GM12878 (cell line): ENCODE measurements around the gene MAN1B1. TPM values are rescaled to one million over a fixed set of nuclear protein-coding genes. Genes with fewer than 3 reads are reported as not detected.

Source experiments
- ATAC-seq: fragments of 200-7000 bp; cut with Tn5 transposase; 3 replicates; pipeline ENCODE4 v1.9.1; 2020; ENCODE audit warnings: mild to moderate bottlenecking, moderate library complexity
- BruUV-seq: library from RNA; stranded (reverse); fragments of 400-500 nt; replicated peaks from 2 replicates; lab custom pipeline; 2021; lab: Mats Ljungman, UMichigan
- CTCF ChIA-PET: fragments of 300-600 bp; sonication (Branson Sonifier 250); formaldehyde crosslinking; extraction: SDS; loops from one replicate; lab custom pipeline; 2021; ENCODE audit warnings: inconsistent platforms; lab: Yijun Ruan, JAX
- POLR2A ChIA-PET: fragments of 350-600 bp; formaldehyde crosslinking; extraction: SDS; loops from one replicate; lab custom pipeline; 2021; ENCODE audit warnings: inconsistent platforms; lab: Charles Lee
- RAD21 ChIA-PET: fragments of 300-600 bp; sonication (Branson Sonifier 250); formaldehyde crosslinking; loops from one replicate; lab custom pipeline; 2023; ENCODE audit warnings: antibody characterized with exemption; ENCODE audit not compliant: unreplicated experiment; lab: Charles Lee
- SMC1A ChIA-PET: fragments of 300-600 bp; sonication (Branson Sonifier 250); formaldehyde crosslinking; loops from one replicate; lab custom pipeline; 2023; ENCODE audit not compliant: unreplicated experiment, uncharacterized antibody; lab: Charles Lee
- DNase-seq: peaks from one replicate; pipeline ENCODE4 v3.0.0-alpha.2; 2011; ENCODE audit warnings: low read depth, low spot score
- FAIRE-seq: peaks from 3 replicates; lab custom pipeline; 2011; peaks lifted over from hg19 to GRCh38; lab: Jason Lieb, UNC
- H2AFZ ChIP-seq: 2 replicates; pipeline ENCODE4 v1.6.0; 2011; ENCODE audit warnings: low read depth, low read length, control low read depth; ENCODE audit not compliant: control insufficient read depth
- H3K27ac ChIP-seq: 2 replicates; pipeline ENCODE4 v1.5.1; 2011; ENCODE audit warnings: control low read depth; ENCODE audit not compliant: control insufficient read depth, insufficient read depth
- H3K27me3 ChIP-seq, 2 experiments: replicated peaks in 1 of 2; 2 replicates each; pipeline versions ENCODE4 v1.6.0 to v1.6.1; 2011; ENCODE audit warnings: low read length in 1 of 2; ENCODE audit not compliant: control insufficient read depth in 2 of 2, insufficient read depth in 2 of 2
- H3K36me3 ChIP-seq, 2 experiments: 2 replicates each; pipeline ENCODE4 v1.5.1; 2011; ENCODE audit warnings: low read length in 1 of 2; ENCODE audit not compliant: control insufficient read depth in 2 of 2, insufficient read depth in 2 of 2
- H3K4me1 ChIP-seq: 2 replicates; pipeline ENCODE4 v1.6.1; 2011; ENCODE audit warnings: mild to moderate bottlenecking, low read length, moderate library complexity, mixed read lengths; ENCODE audit not compliant: control insufficient read depth, insufficient read depth
- H3K4me2 ChIP-seq: 2 replicates; pipeline ENCODE4 v1.6.0; 2011; ENCODE audit warnings: control low read depth; ENCODE audit not compliant: control insufficient read depth, insufficient read depth
- H3K4me3 ChIP-seq: fragments of 200-600 bp; sonication (generic); 2 replicates; pipeline ENCODE4 v1.5.1; 2016
- H3K79me2 ChIP-seq: 2 replicates; pipeline ENCODE4 v1.6.0; 2011; ENCODE audit warnings: low read length; ENCODE audit not compliant: control insufficient read depth, insufficient read depth
- H3K9ac ChIP-seq: 2 replicates; pipeline ENCODE4 v1.8.0; 2011; ENCODE audit warnings: low read length, control low read depth, mixed read lengths; ENCODE audit not compliant: control insufficient read depth, insufficient read depth
- H3K9me3 ChIP-seq: replicated peaks from 3 replicates; pipeline ENCODE4 v1.5.1; 2011; ENCODE audit warnings: mild to moderate bottlenecking, low read length; ENCODE audit not compliant: control insufficient read depth, insufficient read depth
- H4K20me1 ChIP-seq: 2 replicates; pipeline ENCODE4 v1.6.0; 2011; ENCODE audit not compliant: control insufficient read depth, insufficient read depth
- BACH1 ChIP-seq: fragments of 450-650 bp; IDR thresholded peaks from 2 replicates; pipeline ENCODE4 v1.6.1; 2017; ENCODE audit warnings: mild to moderate bottlenecking, borderline replicate concordance
- CHD2 ChIP-seq: IDR thresholded peaks from 2 replicates; pipeline ENCODE4 v1.6.1; 2011; ENCODE audit warnings: low read depth, low read length, improper control_type of control experiment, borderline replicate concordance
- HDGF ChIP-seq: fragments of 450-650 bp; IDR thresholded peaks from 2 replicates; pipeline ENCODE4 v1.6.1; 2016; ENCODE audit warnings: antibody characterized with exemption
- KAT2A ChIP-seq: conservative IDR thresholded peaks from 2 replicates; pipeline ENCODE4 v1.6.1; 2011; ENCODE audit warnings: low read depth, low read length; ENCODE audit not compliant: control insufficient read depth
- KLF5 ChIP-seq: fragments of 450-650 bp; IDR thresholded peaks from 2 replicates; pipeline ENCODE4 v1.6.1; 2014; ENCODE audit warnings: mild to moderate bottlenecking; ENCODE audit not compliant: partially characterized antibody
- LARP7 ChIP-seq: fragments of 450-650 bp; IDR thresholded peaks from 2 replicates; pipeline ENCODE4 v1.6.1; 2017; ENCODE audit warnings: mild to moderate bottlenecking
- NFXL1 ChIP-seq: fragments of 450-650 bp; IDR thresholded peaks from 2 replicates; pipeline ENCODE4 v1.6.1; 2017; ENCODE audit warnings: antibody characterized with exemption, mild to moderate bottlenecking, borderline replicate concordance
- NRF1 ChIP-seq: conservative IDR thresholded peaks from 2 replicates; pipeline ENCODE4 v1.6.1; 2011; ENCODE audit warnings: mild to moderate bottlenecking, low read depth, low read length, improper control_type of control experiment
- TAF1 ChIP-seq: IDR thresholded peaks from 2 replicates; pipeline ENCODE4 v1.6.1; 2011; ENCODE audit warnings: mild to moderate bottlenecking, low read depth, low read length, borderline replicate concordance
- TARDBP ChIP-seq: IDR thresholded peaks from 2 replicates; pipeline ENCODE4 v1.6.1; 2016; ENCODE audit warnings: borderline replicate concordance
- ZNF207 ChIP-seq: fragments of 450-650 bp; IDR thresholded peaks from 2 replicates; pipeline ENCODE4 v1.6.1; 2014; ENCODE audit warnings: antibody characterized with exemption, mild to moderate bottlenecking, borderline replicate concordance
- ZZZ3 ChIP-seq: IDR thresholded peaks from 2 replicates; pipeline ENCODE4 v1.6.1; 2011; ENCODE audit warnings: low read depth; ENCODE audit not compliant: control insufficient read depth, insufficient read length
- WGBS: methylation state at CpG from one replicate; pipeline ENCODE4 v1.1.6; 2016; ENCODE audit warnings: low lambda C conversion rate; ENCODE audit not compliant: insufficient replicate concordance, insufficient coverage; ENCODE audit errors: missing lambda C conversion rate; 5-methylcytosine and 5-hydroxymethylcytosine counted together
- in situ Hi-C: fragments of 300-500 bp; cut with MboI; formaldehyde crosslinking; loops from 9 replicates; pipeline ENCODE4 v1.14.3; 2018; ENCODE audit warnings: mixed read lengths
- intact Hi-C: fragments of 100-400 bp; cut with micrococcal nuclease; formaldehyde crosslinking; loops from one replicate; pipeline ENCODE4 v1.14.2; 2022; ENCODE audit not compliant: unreplicated experiment
- polyA plus RNA-seq, 11 experiments: library from polyadenylated mRNA; depleted of rRNA in 4 of 11; unstranded in 6 of 11; stranded (reverse) in 5 of 11; fragments of >200 nt; fragmentation: Nextera tagmentation in 4 of 11; fragmentation: Illumina TruSeq in 1 of 11; extraction: Ambion mirVana in 4 of 11; extraction: Trizol in 1 of 11; gene quantifications; 1 replicate in 1 of 11; 2 replicates in 10 of 11; pipeline versions ENCODE4 v1.2.1 to v1.2.3, GENCODE V29; 2011 to 2016; ENCODE audit warnings: inconsistent platforms in 2 of 11, missing spikeins in 2 of 11, low read depth in 1 of 11
- total RNA-seq, 4 experiments: library from RNA; depleted of rRNA in 3 of 4; stranded (reverse); fragments of >200 nt in 3 of 4; fragmentation: Illumina TruSeq in 1 of 4; extraction: Trizol in 1 of 4; gene quantifications; 2 replicates each; pipeline versions ENCODE4 v1.2.1 to v1.2.3, GENCODE V29; 2013 to 2021
- TF ChIP-seq, protein P1 (sequence below): fragments of 150-350 bp; IDR thresholded peaks from 2 replicates; pipeline ENCODE4 v1.6.1; 2016; ENCODE audit warnings: low read depth, low read length
- TF ChIP-seq, protein P2 (sequence below): IDR thresholded peaks from 2 replicates; pipeline ENCODE4 v1.6.1; 2012; ENCODE audit warnings: low read depth, low read length, improper control_type of control experiment

The MAN1B1 gene
- total and polyA plus RNA-seq, 10 of the 15 experiments (the other 5 are each of a cell fraction or from before 2014, with no cell fraction given): 0.71 to 34.1 (median 22.7) TPM

DNA sequence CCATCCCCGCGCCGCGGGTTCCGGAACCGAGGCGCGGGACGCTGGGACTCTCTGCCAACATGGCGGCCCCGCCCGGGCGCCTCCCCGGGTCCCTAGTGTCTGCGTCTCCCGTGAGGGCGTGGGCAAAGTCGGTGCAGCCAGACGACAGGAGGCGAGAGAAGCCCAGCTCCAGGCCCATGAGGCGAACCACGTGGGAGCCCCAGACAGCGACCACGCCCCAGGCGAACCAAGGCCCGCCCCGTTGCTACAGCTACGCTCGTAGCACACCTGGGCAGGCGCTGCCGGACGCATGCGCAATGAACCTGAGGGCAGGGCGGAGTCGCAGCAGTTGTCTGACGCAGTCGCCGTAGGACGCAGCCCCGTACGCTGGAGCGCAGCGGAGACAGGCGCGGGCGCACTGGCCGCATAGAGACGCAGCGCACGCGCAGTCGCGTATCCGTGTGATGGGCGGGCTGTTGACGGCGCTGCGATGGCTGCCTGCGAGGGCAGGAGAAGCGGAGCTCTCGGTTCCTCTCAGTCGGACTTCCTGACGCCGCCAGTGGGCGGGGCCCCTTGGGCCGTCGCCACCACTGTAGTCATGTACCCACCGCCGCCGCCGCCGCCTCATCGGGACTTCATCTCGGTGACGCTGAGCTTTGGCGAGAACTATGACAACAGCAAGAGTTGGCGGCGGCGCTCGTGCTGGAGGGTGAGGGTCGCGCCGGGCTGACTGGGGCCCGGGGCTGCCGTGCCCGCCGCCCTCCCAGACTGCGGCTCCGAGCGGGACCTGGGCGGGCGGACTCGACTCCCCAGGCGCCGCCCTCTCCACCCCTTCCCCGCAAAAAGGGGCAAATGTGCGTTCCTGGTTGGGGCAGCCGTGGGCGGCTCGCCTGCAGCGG, at the start of gene MAN1B1 (continued):
- TF ChIP-seq BACH1 (peak; percentile 90), LARP7 (peak; percentile 71; the same call in 1 of the 2 replicates), TAF1 (peak; percentile 72)

DNA sequence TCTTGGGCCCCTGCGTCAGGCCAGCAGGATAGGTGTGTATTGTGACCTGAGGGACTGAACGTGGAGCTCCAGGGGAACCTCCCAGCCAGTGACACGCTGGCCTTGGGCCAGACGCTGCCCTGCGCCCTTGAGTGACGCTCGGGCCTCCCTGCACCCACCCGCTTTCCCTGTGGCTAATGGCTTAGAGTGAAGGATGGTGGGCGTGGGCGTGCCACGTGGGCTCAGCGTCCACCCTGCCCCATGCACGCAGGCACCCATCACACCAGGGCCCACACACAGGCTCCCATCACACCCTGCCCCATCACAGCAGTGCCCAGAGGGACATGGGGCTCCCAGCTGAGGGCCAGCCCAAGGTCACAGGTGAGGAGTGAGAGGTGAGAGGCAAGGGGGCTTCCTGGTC, 49.8 kb upstream of the MAN1B1 start:
- DNase-seq (no peak), FAIRE-seq (no peak)
- no peaks in the 10 kb centered on the region for H3K9me3 ChIP-seq
- CTCF ChIA-PET: interaction anchor here (1.0 to 4.4 kb wide), 6 partner anchors 10 to 250 kb away, joined by 3 to 163 read pairs (median 19); partner anchors contain the start of gene NPDC1
- no TSS peak for BruUV-seq
- H3K27ac ChIP-seq: no peak overlapping the region
- no peak overlapping the region for H3K4me3 ChIP-seq
- no peaks in the 10 kb centered on the region for H3K36me3 ChIP-seq
- SMC1A ChIA-PET: interaction anchor here (1.5 kb wide), 1 partner anchor 249 kb away, joined by 3 read pairs; no protein-coding TSS in a partner anchor
- TF ChIP-seq ZNF207 (no peak), TARDBP (no peak), KLF5 (no peak), NFXL1 (no peak), HDGF (no peak), NRF1 (no peak), CHD2 (no peak), ZZZ3 (no peak), KAT2A (no peak)
- TF ChIP-seq, protein P1, sequence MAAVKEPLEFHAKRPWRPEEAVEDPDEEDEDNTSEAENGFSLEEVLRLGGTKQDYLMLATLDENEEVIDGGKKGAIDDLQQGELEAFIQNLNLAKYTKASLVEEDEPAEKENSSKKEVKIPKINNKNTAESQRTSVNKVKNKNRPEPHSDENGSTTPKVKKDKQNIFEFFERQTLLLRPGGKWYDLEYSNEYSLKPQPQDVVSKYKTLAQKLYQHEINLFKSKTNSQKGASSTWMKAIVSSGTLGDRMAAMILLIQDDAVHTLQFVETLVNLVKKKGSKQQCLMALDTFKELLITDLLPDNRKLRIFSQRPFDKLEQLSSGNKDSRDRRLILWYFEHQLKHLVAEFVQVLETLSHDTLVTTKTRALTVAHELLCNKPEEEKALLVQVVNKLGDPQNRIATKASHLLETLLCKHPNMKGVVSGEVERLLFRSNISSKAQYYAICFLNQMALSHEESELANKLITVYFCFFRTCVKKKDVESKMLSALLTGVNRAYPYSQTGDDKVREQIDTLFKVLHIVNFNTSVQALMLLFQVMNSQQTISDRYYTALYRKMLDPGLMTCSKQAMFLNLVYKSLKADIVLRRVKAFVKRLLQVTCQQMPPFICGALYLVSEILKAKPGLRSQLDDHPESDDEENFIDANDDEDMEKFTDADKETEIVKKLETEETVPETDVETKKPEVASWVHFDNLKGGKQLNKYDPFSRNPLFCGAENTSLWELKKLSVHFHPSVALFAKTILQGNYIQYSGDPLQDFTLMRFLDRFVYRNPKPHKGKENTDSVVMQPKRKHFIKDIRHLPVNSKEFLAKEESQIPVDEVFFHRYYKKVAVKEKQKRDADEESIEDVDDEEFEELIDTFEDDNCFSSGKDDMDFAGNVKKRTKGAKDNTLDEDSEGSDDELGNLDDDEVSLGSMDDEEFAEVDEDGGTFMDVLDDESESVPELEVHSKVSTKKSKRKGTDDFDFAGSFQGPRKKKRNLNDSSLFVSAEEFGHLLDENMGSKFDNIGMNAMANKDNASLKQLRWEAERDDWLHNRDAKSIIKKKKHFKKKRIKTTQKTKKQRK: no peak
- TF ChIP-seq, protein P2, sequence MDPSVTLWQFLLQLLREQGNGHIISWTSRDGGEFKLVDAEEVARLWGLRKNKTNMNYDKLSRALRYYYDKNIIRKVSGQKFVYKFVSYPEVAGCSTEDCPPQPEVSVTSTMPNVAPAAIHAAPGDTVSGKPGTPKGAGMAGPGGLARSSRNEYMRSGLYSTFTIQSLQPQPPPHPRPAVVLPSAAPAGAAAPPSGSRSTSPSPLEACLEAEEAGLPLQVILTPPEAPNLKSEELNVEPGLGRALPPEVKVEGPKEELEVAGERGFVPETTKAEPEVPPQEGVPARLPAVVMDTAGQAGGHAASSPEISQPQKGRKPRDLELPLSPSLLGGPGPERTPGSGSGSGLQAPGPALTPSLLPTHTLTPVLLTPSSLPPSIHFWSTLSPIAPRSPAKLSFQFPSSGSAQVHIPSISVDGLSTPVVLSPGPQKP: no peak
- TF ChIP-seq, all 136 proteins: peak for 0
- WGBS: 48% methylated on average over 12 of the region's 13 CpGs
- Histone ChIP-seq H3K4me2 (no peak overlapping the region), H2AFZ (no peak overlapping the region), H3K4me1 (peaks cover 21% of the 10 kb centered on the region), H3K9ac (no peak overlapping the region), H3K27me3 (no peaks in the 10 kb centered on the region), H3K79me2 (no peaks in the 10 kb centered on the region), H4K20me1 (no peaks in the 10 kb centered on the region)
- intact Hi-C loops (loop anchor here (5.0 kb wide), 1 partner anchor 190 kb away; the partner anchor contains the start of gene PHPT1), in situ Hi-C loops (loop anchor here (5.0 kb wide), 2 partner anchors 90 to 240 kb away; partner anchors contain the start of genes C8G and CCDC183)
- RAD21 ChIA-PET: interaction anchor here (3.8 kb wide), 1 partner anchor 89 kb away, joined by 109 read pairs; no protein-coding TSS in a partner anchor
- POLR2A ChIA-PET: interaction anchor here (0.6 kb wide), 1 partner anchor 22 kb away, joined by 3 read pairs; no protein-coding TSS in a partner anchor
- ATAC-seq: no peak
